Loucy (cell line): ENCODE results near the gene RIMBP2.

Experiments
- CTCF ChIP-seq: fragments of 200-600 bp; sonication (generic); conservative IDR thresholded peaks from 2 replicates; pipeline ENCODE4 v1.5.1; 2014; ENCODE audit warnings: mild to moderate bottlenecking, antibody characterized with exemption, low read length
- EZH2phosphoT487 ChIP-seq: fragments of 200-600 bp; IDR thresholded peaks from 2 replicates; pipeline ENCODE4 v1.6.1; 2018; ENCODE audit warnings: antibody characterized with exemption, mild to moderate bottlenecking, moderate library complexity, borderline replicate concordance

- no peak for TF ChIP-seq CTCF
- no peak for TF ChIP-seq EZH2phosphoT487
Observed at GRCh38 chr12:130478786-130479185, 237.3 kb downstream of the RIMBP2 start.
